Endothelial cell of umbilical vein (primary cell): Measurements from ENCODE around the gene ADM2. TPM values are rescaled to one million over a fixed set of nuclear protein-coding genes. Genes with fewer than 3 reads are reported as not detected.

Source experiments
- BruUV-seq: library from RNA; stranded (reverse); fragments of 400-500 nt; replicated peaks from 2 replicates; lab custom pipeline; 2021; lab: Mats Ljungman, UMichigan
- CTCF ChIA-PET: fragments of 300-600, 350-600 bp; sonication (Branson Sonifier 250); formaldehyde crosslinking; loops from one replicate; lab custom pipeline; 2021; ENCODE audit warnings: antibody characterized with exemption, inconsistent platforms; lab: Charles Lee
- POLR2A ChIA-PET: fragments of 300-600, 350-600 bp; sonication (Branson Sonifier 250); formaldehyde crosslinking; loops from one replicate; lab custom pipeline; 2021; ENCODE audit warnings: antibody characterized with exemption, inconsistent platforms; lab: Charles Lee
- DNase-seq: peaks from one replicate; pipeline ENCODE4 v3.0.0-alpha.2; 2011; ENCODE audit warnings: low read depth, low spot score
- FAIRE-seq: peaks from 2 replicates; lab custom pipeline; 2011; peaks lifted over from hg19 to GRCh38; lab: Jason Lieb, UNC
- H2AFZ ChIP-seq: 2 replicates; pipeline ENCODE4 v1.6.0; 2012; ENCODE audit warnings: low read depth, low read length, control low read depth, inconsistent platforms
- H3K27ac ChIP-seq: 2 replicates; pipeline ENCODE4 v1.5.1; 2011; ENCODE audit warnings: low read depth, mild to moderate bottlenecking, control low read depth, low read length, moderate library complexity; ENCODE audit not compliant: insufficient read depth
- H3K27me3 ChIP-seq, 2 experiments: 2 replicates each; pipeline versions ENCODE4 v1.6.0 to v1.6.1; 2011; ENCODE audit warnings: low read length in 2 of 2, mixed read lengths in 1 of 2; ENCODE audit not compliant: control insufficient read depth in 2 of 2, insufficient read depth in 2 of 2
- H3K36me3 ChIP-seq, 2 experiments: 2 replicates in 1 of 2; 3 replicates in 1 of 2; pipeline ENCODE4 v1.5.1; 2011; ENCODE audit warnings: low read length in 2 of 2, mild to moderate bottlenecking in 1 of 2, moderate library complexity in 1 of 2; ENCODE audit not compliant: control insufficient read depth in 2 of 2, insufficient read depth in 2 of 2; ENCODE audit errors: extremely low read depth in 1 of 2
- H3K4me1 ChIP-seq: 3 replicates; pipeline ENCODE4 v1.5.1; 2011; ENCODE audit warnings: mild to moderate bottlenecking, low read length; ENCODE audit not compliant: control insufficient read depth, insufficient read depth; ENCODE audit errors: extremely low read depth
- H3K4me2 ChIP-seq: 2 replicates; pipeline ENCODE4 v1.6.1; 2011; ENCODE audit warnings: low read length, control low read depth, mixed read lengths; ENCODE audit not compliant: insufficient read depth
- H3K4me3 ChIP-seq, 3 experiments: fragments of 200-600 bp in 1 of 3; sonication (generic), shearing (Covaris generic) in 1 of 3; replicated peaks in 1 of 3; 2 replicates each; pipeline ENCODE4 v1.5.1; 2011 to 2016; ENCODE audit warnings: control low read depth in 3 of 3, low read length in 3 of 3, mild to moderate bottlenecking in 2 of 3, inconsistent platforms in 1 of 3, low read depth in 1 of 3, moderate library complexity in 1 of 3; ENCODE audit not compliant: insufficient read depth in 1 of 3
- H3K79me2 ChIP-seq: 2 replicates; pipeline ENCODE4 v1.6.0; 2012; ENCODE audit warnings: low read length, inconsistent platforms; ENCODE audit not compliant: control insufficient read depth, insufficient read depth
- H3K9ac ChIP-seq: replicated peaks from 2 replicates; pipeline ENCODE3; 2011; ENCODE audit warnings: low read length, control low read depth; ENCODE audit not compliant: insufficient read depth; ENCODE audit errors: extremely low read depth
- H3K9me1 ChIP-seq: replicated peaks from 3 replicates; pipeline ENCODE4 v1.6.0; 2011; ENCODE audit warnings: mild to moderate bottlenecking, low read length; ENCODE audit not compliant: control insufficient read depth, insufficient read depth; ENCODE audit errors: extremely low read depth
- H3K9me3 ChIP-seq: replicated peaks from 2 replicates; pipeline ENCODE4 v1.5.1; 2012; ENCODE audit warnings: low read length, inconsistent platforms; ENCODE audit not compliant: control insufficient read depth, insufficient read depth
- H4K20me1 ChIP-seq: replicated peaks from 2 replicates; pipeline ENCODE3; 2011; ENCODE audit warnings: mild to moderate bottlenecking, low read length; ENCODE audit not compliant: control insufficient read depth, insufficient read depth; ENCODE audit errors: extremely low read depth
- CTCF ChIP-seq, 2 donors: IDR thresholded peaks; 1 replicate in 1 of 2; 2 replicates in 1 of 2; pipeline ENCODE4 v1.5.1; 2011; ENCODE audit warnings: low read length in 2 of 2, mild to moderate bottlenecking in 2 of 2, moderate library complexity in 2 of 2, control low read depth in 1 of 2, inconsistent platforms in 1 of 2, low read depth in 1 of 2; ENCODE audit not compliant: insufficient read depth in 1 of 2; ENCODE audit errors: extremely low read depth in 1 of 2
- FOS ChIP-seq: IDR thresholded peaks from 2 replicates; pipeline ENCODE4 v1.6.1; 2011; ENCODE audit warnings: mild to moderate bottlenecking, low read length, moderate library complexity, borderline replicate concordance; ENCODE audit not compliant: insufficient read depth
- JUN ChIP-seq: IDR thresholded peaks from 2 replicates; pipeline ENCODE4 v1.6.1; 2011; ENCODE audit warnings: borderline replicate concordance, low read depth; ENCODE audit not compliant: insufficient read length, insufficient read depth
- MAX ChIP-seq: IDR thresholded peaks from 2 replicates; pipeline ENCODE4 v1.6.1; 2011; ENCODE audit not compliant: insufficient read depth, insufficient read length
- MYC ChIP-seq: IDR thresholded peaks from one replicate; pipeline ENCODE4 v1.6.1; 2011; ENCODE audit warnings: mild to moderate bottlenecking, low read depth, low read length
- dilution Hi-C: fragments of 300-500 bp; cut with MboI; formaldehyde crosslinking; loops from one replicate; pipeline ENCODE4 v1.15.0; 2019; ENCODE audit warnings: low sequenced_read_pairs; ENCODE audit not compliant: extremely low pct_ligation_motif_present
- intact Hi-C: fragments of 100-400 bp; cut with micrococcal nuclease; formaldehyde crosslinking; loops from one replicate; pipeline ENCODE4 v1.10.0; 2022
- polyA plus RNA-seq, 4 experiments: library from polyadenylated mRNA; depleted of rRNA in 3 of 4; stranded (reverse) in 3 of 4; unstranded in 1 of 4; fragments of >200 nt; gene quantifications; 2 replicates each; pipeline versions ENCODE4 v1.2.1 to v1.2.3, GENCODE V29; 2011 to 2012; ENCODE audit warnings: missing spikeins in 1 of 4
- total RNA-seq: library from RNA; stranded (reverse); gene quantifications from 2 replicates; pipeline ENCODE4 v1.2.3, GENCODE V29; 2021

ADM2 gene
- total and polyA plus RNA-seq, 2 donors (not counting 3 experiments of a cell fraction or from before 2014, with no cell fraction given) = 0.28 to 1.5 TPM

GRCh38 chr22:50463188-50463900 lies 18.0 kb upstream of the ADM2 start:
- Histone ChIP-seq H3K9me3 (no peaks in the 10 kb centered on the region), H3K4me3 (no peak overlapping the region), H3K79me2 (peaks cover 6% of the 10 kb centered on the region), H3K4me1 (no peaks in the 10 kb centered on the region), H3K9me1 (no peaks in the 10 kb centered on the region), H3K36me3 (peaks cover 0 to 82% of the 10 kb centered on the region in 2 experiments), H3K9ac (no peak overlapping the region), H2AFZ (no peak overlapping the region), H3K27ac (no peak overlapping the region), H3K27me3 (no peaks in the 10 kb centered on the region), H3K4me2 (no peak overlapping the region), H4K20me1 (no peaks in the 10 kb centered on the region)
- no TSS peak for BruUV-seq
- no peak for FAIRE-seq
- ChIA-PET CTCF (no interaction called here), POLR2A (no interaction called here)
- TF ChIP-seq MAX = no peak
- no peak for DNase-seq
- intact Hi-C loops = no loop called here
- dilution Hi-C loops = no loop called here

DNA sequence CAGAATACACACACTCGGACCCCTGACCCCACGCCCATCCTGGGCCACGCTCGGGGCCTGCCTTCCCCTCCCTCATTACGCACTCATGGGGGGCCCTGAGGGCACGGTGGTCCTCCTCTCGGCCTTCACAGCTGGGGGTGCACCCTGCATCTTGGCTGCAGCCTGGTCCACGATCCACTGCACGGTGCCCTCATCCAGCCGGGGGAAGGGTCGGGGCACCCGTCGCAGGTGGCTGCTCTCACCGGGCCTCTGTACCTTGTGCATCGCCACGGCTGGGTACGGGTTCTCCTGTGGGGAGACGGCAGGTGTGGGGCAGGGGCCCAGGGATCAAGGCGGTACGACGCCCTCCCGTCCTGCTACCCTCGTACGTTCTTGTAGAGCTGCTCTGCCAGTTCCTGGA lies 16.9 kb upstream of the ADM2 start:
- DNase-seq = no peak
- Histone ChIP-seq H3K9ac (no peak overlapping the region), H3K4me1 (no peaks in the 10 kb centered on the region), H3K4me2 (no peak overlapping the region), H3K9me1 (no peaks in the 10 kb centered on the region), H3K36me3 (peaks cover 0 to 75% of the 10 kb centered on the region in 2 experiments), H3K27ac (no peak overlapping the region), H3K79me2 (peaks cover 17% of the 10 kb centered on the region), H3K9me3 (no peaks in the 10 kb centered on the region), H3K4me3 (no peak overlapping the region), H2AFZ (no peak overlapping the region), H4K20me1 (no peaks in the 10 kb centered on the region), H3K27me3 (no peaks in the 10 kb centered on the region)
- TF ChIP-seq MYC (no peak), CTCF (IDR thresholded peaks at IDR 0.05; ENCODE audit: extremely low read depth in 1 of 2, insufficient read depth in 1 of 2, low read depth in 1 of 2, low read length in 2 of 2) (no peak), JUN (no peak), FOS (no peak)
- POLR2A ChIA-PET = no interaction called here
- BruUV-seq = TSS peak; percentile 12
- dilution Hi-C loops = no loop called here
- intact Hi-C loops = no loop called here
- no peak for FAIRE-seq
- CTCF ChIA-PET = no interaction called here
